SKM-1 (cell line): ENCODE data around the gene BNC2.

ENCODE experiments used
- DNase-seq: peaks from one replicate; lab custom pipeline; 2025; ENCODE audit not compliant: unreplicated experiment; lab: John Stamatoyannopoulos, UW

BNC2 gene

DNA sequence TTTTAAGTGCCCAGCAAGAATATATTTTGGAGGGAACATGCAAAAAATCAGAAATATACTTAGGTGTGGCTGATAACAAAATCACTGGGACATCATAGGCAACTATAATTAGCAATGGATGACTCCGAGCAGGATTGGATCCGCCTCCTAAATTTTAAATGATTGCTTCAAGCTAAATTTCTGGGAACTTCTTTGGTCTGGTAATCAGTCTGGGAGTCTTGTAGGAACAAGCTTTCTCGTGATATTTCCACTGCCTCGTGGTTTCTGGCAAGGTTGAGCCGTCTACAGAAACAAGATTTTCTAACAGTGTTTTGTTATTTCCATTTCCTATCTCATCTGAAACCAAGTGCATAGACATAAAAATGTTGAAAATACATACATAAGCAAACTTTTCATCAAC is 232.6 kb downstream of the BNC2 start:
- DNase-seq: no peak

DNA sequence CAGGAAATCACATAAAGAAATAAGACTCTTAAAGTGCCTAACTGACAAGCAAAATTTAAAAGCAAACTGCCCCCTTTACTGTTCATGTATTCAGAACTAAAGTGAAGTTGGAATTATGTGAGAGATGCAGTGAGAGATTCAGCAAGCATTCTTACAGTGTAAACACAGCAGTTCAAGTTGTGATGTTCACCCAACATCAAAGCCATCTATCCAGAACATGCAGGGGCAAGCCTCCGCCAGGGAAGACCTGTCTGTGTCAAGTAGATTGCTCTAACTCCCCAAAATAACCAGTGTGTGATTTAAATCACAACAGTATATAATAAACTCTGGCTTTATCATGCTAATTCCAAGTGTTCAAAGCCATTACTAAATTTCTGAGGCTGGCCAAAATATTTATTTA is 233.3 kb downstream of the BNC2 start:
- no peak for DNase-seq

DNA sequence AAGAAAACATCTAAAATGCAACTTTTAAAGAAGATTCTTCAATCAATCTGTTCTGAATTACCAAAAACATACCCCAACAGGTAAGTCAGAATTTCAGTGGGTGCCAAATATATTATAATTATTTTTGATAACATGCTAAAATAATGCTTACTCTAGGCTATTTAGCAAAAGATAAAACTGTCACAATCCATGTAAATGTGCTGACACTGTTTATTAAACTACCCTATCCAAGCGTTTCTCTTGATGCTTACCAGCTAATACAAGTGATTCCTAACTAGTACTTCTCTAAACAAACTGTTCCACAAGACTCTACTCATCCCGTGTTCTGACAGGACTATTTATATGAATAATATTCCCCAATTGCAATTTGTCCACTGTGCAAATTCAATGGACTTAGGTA is 236.7 kb downstream of the BNC2 start:
- DNase-seq: no peak

DNA sequence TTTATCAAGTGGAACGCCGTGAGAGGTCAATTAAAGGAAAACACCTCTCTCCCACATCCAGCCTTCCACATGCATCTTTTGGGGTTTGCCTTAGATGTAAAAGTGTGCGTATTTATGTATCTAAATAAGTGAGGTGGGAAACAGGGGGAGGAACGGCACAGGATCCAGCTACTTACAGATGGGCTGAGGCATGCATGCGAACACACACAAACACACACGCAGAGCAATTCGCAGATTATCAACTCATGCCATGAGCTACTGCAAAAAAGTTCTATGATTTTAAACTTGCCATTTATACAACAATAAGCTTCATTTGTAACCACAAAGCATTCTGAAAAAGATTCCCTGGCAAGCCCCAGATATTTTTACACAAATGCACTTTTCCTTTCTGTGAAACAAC is 242.1 kb downstream of the BNC2 start:
- DNase-seq: no peak

DNA sequence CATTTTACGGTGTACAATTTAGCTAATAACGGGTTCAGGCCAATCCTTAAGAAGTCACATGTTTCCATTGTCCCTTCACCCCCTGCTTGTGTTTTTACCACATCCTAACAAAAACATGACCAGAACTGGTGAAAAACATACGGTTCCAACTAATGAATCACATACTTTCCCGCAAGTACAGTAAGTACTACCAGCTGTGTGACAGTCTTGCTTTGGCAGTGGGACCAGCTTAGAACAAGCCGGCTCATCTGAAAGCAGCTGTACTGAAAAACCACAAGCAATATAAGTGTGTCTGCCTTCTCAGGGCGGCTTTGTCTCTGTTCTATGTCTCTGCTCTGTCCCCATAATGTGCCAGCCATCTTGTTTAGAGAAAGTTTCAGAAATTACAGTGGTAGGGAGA is 242.5 kb downstream of the BNC2 start:
- no peak for DNase-seq

DNA sequence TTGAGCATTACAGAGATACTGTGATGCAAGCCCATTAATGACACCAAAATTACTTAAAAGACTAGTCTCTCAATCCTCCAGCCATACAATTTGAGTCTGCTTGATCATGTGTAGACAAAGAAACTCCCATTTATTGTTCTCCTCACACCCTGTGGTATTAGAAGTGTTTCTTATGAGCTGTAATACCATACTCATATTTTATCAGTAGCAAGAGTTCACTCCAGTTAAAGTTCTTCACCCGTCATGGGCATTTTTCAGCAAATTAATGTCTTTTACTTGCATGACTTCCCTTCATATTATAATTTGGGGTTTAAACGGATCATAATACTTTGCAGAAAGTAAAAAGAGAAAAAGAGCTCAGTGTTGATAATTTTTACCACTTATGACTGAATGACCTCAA is 242.9 kb downstream of the BNC2 start:
- no peak for DNase-seq

DNA sequence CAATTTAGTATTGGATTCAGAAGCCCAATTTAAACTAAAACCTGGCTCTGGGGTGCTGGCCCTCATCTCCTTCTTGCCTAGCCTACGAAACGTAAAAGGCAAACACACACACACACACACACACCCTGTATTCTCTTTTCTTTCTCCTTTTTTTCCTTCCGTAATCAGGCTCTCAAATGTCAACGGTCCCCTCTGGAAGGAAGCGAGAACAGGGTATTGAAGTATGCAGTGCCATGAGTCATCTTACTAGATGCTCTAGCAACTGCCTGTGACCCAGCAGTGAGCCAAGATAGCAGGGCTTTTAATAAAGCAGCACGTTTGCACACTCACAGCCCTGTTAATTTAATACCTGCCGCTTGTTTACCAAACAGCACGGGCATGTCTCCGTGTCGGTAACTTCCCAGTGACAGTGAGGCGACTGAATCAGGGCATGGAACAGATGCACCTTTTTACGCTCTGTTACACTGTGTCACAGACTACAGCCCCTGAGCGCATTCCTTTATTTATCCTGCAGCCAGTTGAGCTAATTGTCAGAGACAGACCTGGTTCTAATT is 243.8 kb downstream of the BNC2 start:
- DNase-seq: no peak

DNA sequence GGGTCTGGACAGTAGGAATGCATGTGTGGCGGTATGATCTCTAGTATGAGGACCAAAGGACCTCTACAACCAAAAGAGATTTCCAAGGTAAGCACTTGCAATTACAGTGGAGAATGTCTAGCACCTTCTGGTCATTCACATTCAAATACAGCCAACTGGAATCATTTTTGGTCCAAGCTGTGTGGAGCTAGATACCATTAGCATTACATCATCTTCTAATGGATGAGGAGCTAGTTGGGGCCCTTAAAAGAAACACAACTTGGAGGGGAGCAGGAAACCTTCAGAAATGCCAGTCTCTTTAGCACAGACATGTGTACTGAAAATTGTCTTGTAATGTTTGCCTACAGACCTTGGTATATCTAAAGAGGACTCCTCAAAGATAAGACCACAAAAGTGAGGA is 244.7 kb downstream of the BNC2 start:
- DNase-seq: no peak

DNA sequence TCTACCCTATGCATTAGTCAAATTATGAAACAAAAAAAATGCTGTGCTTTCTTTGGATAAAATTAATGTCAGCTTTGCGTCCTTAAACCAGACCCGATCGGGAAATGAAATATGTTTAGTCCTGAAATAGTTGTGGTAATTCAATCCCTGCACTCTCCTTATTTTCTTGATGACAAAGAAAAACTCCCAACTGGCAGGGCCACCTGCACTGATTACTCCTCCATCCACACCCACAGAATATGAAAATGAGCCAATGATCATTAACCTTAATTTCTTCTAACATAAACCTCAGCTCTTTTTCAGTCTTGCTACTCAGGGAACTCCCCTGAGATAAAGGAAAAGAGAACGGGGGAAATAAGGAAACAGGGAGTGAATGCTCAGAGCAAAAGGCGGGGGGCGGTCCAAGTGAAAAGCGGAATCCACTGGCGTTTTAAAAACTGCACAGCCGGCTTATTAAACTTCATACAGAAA is 245.3 kb downstream of the BNC2 start:
- no peak for DNase-seq

DNA sequence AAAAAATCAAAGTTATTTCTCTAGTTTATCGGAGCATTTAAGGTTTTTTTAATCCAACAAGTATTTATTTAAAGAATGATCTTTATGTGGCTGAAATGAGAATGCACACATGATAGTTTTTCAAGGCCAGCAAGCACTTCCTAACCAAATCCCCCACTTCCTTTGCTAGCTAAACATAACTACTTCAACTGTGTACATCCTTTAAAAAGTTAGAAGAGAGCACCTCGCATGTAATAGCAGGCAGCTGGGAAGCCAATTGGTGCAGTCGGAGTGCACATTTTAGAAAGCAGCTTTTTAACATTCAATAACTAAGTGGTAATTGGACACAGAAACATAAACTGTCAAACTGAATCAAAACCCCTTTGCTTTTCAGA is 245.7 kb downstream of the BNC2 start:
- DNase-seq: no peak

DNA sequence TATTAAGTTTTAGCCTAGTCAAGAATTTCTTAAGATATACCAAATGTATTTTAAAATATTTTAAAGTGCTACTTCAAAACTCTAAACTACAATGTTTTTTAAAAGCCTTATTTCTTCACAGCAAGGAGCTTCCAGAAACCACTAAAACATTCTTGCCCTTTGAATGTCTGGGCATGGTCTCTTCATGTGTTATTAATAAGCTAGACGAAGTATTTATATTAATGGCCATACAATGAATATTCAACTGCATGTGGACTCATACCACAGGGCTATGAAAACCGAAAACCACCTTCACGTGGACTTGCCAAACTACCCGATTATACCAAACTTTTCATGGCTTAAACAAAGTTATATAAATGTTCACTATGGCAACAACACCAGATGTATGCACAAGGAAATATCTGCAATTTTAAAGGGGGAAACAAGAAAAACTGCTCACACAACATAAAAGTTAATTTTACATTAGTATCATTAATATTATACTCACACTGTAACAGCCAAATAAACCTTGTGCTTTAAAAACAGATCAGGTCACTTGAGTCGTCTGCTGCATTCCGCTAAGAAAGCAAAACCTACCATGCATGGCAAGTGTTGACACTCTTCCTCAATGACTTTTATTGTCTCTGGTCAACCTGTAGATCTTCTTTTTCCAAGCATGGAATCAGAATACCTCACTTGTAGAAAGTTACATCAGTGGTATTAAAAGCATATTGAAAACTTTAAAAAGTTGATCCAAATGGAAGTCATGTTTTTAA is 246.3 kb downstream of the BNC2 start:
- no peak for DNase-seq

DNA sequence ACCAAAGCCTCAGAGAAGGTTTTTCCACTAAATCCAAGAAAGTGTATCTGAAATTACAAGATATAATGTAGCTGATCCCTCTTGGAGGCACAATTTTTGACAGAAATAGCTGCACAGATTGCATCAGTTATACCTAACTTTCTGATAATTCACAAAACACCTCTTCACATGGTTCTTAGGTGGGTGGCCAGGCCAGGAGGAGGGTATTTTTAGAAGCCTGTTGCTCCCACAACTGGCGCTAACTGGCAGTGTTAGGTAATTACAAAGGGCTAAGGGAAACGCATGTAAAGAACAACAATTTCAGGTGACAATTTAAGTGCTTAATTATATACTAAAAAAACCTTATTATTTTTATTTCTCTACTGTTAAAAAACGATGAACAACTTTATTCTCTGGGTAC is 247.9 kb downstream of the BNC2 start:
- DNase-seq: no peak

DNA sequence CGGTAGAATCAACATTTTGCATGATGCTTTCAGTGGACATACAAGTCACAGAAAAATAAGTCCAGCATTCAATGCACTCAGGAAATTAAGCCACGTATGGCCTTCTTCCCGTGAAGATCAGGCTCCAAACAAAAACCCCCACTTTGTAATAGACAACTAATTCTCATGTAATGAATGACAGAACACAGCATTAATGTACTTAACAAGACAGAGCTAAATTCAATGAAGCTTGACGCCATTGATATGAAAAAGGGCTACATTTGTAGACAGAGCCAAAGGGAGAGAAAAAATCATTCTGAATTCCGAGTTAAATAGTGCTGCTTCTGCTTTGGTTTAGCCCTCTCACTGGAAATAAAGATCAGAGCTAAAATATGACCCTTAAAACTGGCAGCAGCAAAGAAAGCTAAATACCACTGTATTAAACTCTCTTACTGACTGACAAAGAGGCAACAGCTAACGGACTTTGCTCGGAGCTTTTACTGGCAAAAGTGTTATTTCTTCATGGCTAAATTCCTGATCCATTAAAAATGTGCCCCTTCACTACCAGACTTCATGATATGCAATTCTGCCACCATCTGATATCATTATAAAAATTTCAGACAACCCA is 250.5 kb downstream of the BNC2 start:
- DNase-seq: no peak

DNA sequence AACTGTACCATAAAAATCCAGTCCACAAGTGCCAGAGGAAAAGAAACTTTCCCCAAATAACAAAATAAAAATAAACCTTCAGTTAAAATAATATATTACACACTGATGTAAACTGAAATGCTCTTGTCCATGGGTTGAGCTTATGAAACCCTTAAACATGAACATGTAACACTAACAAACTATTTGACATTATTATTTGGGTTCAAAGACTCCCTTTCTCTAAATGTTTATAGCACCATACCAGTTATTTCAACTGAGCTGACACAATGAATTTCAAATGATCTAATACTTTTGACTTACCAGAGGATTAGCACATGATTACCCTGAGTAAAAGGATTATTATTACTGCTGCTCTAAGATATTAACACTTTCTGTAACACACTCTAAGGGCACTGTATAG is 251.1 kb downstream of the BNC2 start:
- no peak for DNase-seq

DNA sequence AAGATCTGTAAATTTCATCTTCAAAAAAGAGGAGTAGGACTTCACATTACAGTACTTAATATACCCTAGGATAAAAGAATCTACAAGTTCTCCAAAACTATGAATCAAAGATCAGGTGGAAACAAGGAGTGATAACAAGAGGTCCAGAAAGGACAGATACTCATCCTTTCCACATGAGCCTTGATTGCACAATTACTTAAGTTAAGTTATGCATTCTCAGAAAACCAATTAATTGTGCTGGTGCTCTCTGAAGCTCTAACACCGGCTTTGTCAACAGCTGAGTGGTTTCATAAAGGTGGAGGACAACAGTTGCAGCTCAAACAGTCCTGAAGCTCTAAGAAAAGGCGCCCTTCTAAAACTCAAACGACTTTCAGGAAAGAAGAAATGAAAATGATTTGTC is 251.9 kb downstream of the BNC2 start:
- DNase-seq: no peak

DNA sequence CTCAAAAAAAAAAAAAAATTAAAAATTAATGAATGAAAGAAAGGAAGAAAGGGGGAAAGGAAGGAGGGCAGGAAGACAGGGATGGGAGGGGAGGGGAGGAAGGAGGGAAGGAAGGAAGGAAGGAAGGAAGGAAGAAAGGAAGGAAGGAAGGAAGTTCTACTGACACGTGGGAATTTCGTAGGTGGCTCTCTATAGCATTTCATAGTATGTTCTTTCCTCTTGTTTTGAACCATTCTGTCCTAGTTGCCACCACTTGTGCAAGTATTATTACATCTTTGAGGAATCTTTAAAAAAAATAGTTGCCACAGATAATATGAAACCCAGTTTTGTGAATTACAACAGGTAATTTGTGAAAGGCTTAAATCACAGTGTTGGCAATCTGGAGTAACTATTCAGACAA is 253.8 kb downstream of the BNC2 start:
- DNase-seq: no peak

DNA sequence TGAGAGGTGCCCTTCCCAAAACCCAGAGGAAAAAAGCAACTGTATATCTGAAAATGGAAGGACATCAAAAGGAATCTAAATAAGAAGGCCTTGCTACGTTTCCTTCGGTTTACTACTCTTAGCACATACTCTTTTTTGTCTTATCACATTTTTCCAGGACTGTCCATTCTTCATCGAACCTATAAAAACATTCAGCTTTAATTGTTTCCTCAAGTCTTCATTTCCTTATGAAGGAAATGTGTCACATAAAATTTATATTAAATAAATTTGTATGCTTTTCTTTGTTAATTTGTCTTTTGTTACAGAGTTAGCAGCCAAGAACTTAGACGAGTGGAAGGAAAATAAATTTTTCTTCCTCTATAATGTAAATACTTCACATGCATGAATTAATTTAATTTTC is 255.0 kb downstream of the BNC2 start:
- DNase-seq: no peak

DNA sequence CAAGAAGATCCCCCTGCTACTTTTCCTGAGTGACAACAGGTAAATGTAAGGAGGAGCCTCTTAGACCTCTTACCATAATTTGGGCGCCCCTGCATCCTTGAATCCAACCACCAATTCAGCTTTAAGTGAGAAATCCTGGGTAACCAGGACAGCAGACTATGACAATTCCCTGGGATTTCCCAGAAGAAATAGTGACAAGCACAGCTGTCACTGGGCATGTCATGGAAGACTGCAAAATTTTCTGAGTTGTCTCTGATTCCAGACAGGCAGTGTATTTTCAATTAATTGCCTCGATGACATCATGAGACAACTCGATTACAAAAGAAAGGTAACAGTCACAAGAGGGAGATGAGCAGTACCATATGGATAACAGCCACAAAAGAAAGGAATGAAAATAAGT is 256.9 kb downstream of the BNC2 start:
- no peak for DNase-seq

DNA sequence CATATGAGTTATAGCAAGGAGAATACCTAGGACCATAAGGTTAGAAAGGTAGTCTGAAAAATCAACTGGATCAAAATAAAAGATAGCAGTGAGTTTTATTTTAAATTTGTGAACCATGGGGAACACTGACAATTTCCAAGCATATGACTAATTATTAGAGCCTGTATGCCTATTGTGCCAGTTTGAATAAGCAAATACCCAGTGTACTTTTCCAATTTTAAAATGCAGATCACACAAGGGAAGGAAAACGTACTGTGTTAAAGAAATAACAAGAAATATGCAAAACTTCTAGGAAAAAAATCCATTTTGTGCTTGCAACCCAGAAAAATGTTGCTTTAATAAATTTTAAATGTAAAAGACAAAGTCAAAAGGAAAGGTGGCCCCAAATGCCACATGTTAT is 257.4 kb downstream of the BNC2 start:
- no peak for DNase-seq

DNA sequence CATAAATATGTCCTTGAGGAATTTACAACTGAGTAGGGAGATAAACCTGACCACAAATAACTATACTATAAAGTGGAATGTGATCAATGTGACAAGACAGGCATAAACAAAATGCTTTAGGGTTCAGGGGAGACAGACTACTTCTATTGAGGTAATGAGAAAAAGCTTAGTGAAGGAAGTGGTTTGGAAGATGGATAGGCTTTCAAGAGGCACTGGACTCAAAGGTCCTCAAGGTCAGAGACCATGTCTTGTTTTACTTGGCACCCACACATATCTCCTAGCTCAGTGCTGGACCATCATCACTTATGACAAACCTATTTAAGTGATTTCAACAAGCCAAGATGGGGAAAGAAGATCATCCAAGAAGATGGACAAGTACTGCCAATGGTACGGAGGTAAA is 257.8 kb downstream of the BNC2 start:
- DNase-seq: no peak

DNA sequence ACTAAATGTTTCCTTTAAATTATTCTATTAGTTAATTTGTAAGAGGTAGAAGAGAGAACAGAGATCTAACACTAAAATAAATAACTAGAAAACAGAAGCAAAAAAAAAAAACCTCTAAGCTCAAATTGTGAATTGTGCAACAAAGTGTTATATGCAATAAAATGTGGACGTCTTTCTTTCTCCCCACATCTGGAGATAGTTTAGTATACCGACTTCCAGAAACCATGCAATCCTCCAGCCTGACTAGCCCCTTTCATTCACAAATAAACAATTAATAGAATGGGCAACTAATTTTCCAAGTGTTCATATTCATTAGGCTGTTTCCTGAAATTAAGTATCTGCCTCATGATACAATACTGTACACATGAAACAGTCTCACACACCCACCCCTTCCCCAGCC is 258.5 kb downstream of the BNC2 start:
- no peak for DNase-seq

DNA sequence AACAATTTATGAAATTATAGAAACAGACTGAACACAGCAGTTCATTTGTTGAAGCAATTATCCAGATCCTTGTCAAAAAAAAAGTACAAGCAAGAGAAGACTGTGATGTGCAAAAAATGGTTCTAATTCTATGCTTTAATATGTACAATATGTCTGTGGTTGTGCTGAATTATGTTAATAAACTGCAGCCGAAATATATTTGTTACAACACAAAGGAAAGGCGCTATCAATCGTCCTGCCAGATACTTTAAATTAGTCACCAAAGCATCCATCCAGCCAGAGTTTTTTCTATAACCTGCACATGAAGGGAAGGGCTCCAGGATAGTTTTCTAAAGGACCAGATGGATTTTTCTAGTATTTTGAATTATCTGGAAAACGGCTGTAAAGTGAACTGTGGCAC is 259.5 kb downstream of the BNC2 start:
- no peak for DNase-seq

DNA sequence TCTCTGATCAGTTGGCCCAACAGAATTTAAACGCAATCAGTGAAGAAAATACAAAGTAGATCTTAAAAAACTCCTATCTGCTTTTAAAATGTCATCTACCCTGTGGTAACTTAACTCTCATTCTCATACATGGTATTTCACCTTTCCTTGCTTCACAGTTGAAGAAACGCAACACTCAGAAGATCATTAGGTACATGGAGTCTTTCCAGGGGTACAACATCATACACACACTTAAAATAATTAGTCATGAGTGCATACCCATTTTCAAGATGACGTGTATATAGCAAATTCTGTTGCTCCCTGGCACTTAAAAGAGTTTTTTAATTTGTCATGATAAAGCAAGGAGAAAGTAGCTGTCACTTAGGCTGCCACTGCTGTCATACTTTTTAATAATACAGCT is 259.9 kb downstream of the BNC2 start:
- no peak for DNase-seq
